Keratinocyte (primary cell): ENCODE measurements around the gene SGCE. TPM values are rescaled to one million over a fixed set of nuclear protein-coding genes. Genes with fewer than 3 reads are reported as not detected.

ENCODE experiments used
- DNase-seq: peaks from one replicate; pipeline ENCODE4 v3.0.0-alpha.2; 2011; ENCODE audit warnings: low read depth, missing footprints, low spot score
- FAIRE-seq: peaks from 2 replicates; lab custom pipeline; 2011; peaks lifted over from hg19 to GRCh38; lab: Jason Lieb, UNC
- H2AFZ ChIP-seq: 2 replicates; pipeline ENCODE4 v1.6.0; 2012; ENCODE audit warnings: low read length, control low read depth, inconsistent platforms; ENCODE audit not compliant: control insufficient read depth
- H3K27ac ChIP-seq: 2 replicates; pipeline ENCODE4 v1.5.1; 2011; ENCODE audit warnings: low read length; ENCODE audit not compliant: control insufficient read depth, insufficient read depth
- H3K27me3 ChIP-seq: 3 replicates; pipeline ENCODE4 v1.6.0; 2011; ENCODE audit warnings: low read length; ENCODE audit not compliant: control insufficient read depth, insufficient read depth; ENCODE audit errors: extremely low read depth
- H3K36me3 ChIP-seq, 2 experiments: 2 replicates in 1 of 2; 3 replicates in 1 of 2; pipeline ENCODE4 v1.5.1; 2011; ENCODE audit warnings: low read length in 2 of 2, mild to moderate bottlenecking in 1 of 2; ENCODE audit not compliant: control insufficient read depth in 2 of 2, insufficient read depth in 2 of 2; ENCODE audit errors: extremely low read depth in 1 of 2
- H3K4me1 ChIP-seq: 3 replicates; pipeline ENCODE4 v1.5.1; 2011; ENCODE audit warnings: low read length; ENCODE audit not compliant: control insufficient read depth, insufficient read depth; ENCODE audit errors: extremely low read depth
- H3K4me2 ChIP-seq: 3 replicates; pipeline ENCODE4 v1.6.0; 2011; ENCODE audit warnings: low read depth, low read length; ENCODE audit not compliant: control insufficient read depth, insufficient read depth; ENCODE audit errors: extremely low read depth
- H3K4me3 ChIP-seq, 3 experiments: fragments of 200-600 bp in 1 of 3; sonication (generic) in 1 of 3; 2 replicates in 2 of 3; 3 replicates in 1 of 3; pipeline ENCODE4 v1.5.1; 2011 to 2016; ENCODE audit warnings: low read length in 3 of 3, mild to moderate bottlenecking in 3 of 3, control low read depth in 2 of 3, inconsistent platforms in 1 of 3, low read depth in 1 of 3, mixed read lengths in 1 of 3, mixed run types in 1 of 3, moderate library complexity in 1 of 3; ENCODE audit not compliant: control insufficient read depth in 2 of 3, insufficient read depth in 2 of 3; ENCODE audit errors: extremely low read depth in 1 of 3
- H3K79me2 ChIP-seq: 2 replicates; pipeline ENCODE4 v1.6.0; 2012; ENCODE audit warnings: low read length; ENCODE audit not compliant: control insufficient read depth, insufficient read depth
- H3K9ac ChIP-seq: 3 replicates; pipeline ENCODE4 v1.6.0; 2011; ENCODE audit warnings: low read length; ENCODE audit not compliant: control insufficient read depth, insufficient read depth; ENCODE audit errors: extremely low read depth
- H3K9me1 ChIP-seq: 3 replicates; pipeline ENCODE4 v1.6.0; 2011; ENCODE audit warnings: low read length; ENCODE audit not compliant: control insufficient read depth, insufficient read depth; ENCODE audit errors: extremely low read depth
- H3K9me3 ChIP-seq: 2 replicates; pipeline ENCODE4 v1.5.1; 2012; ENCODE audit warnings: low read depth, low read length; ENCODE audit not compliant: control insufficient read depth
- H4K20me1 ChIP-seq: 3 replicates; pipeline ENCODE4 v1.6.0; 2011; ENCODE audit warnings: low read length; ENCODE audit not compliant: control insufficient read depth, insufficient read depth; ENCODE audit errors: extremely low read depth
- EZH2 ChIP-seq: IDR thresholded peaks from one replicate; pipeline ENCODE4 v1.6.1; 2012; ENCODE audit warnings: inconsistent platforms, mild to moderate bottlenecking, low read length, moderate library complexity
- dilution Hi-C: fragments of 300-500 bp; cut with MboI; formaldehyde crosslinking; loops from one replicate; pipeline ENCODE4 v1.7.0; 2020; ENCODE audit warnings: low sequenced_read_pairs; ENCODE audit not compliant: extremely low pct_ligation_motif_present
- polyA plus RNA-seq, 5 experiments: library from polyadenylated mRNA; depleted of rRNA in 3 of 5; stranded (reverse) in 3 of 5; stranded (forward) in 1 of 5; unstranded in 1 of 5; fragments of >200 nt; gene quantifications; 1 replicate in 1 of 5; 2 replicates in 3 of 5; 3 replicates in 1 of 5; pipeline versions ENCODE4 v1.2.1 to v1.2.3, GENCODE V29; 2011 to 2012; ENCODE audit warnings: missing spikeins in 2 of 5, low read depth in 1 of 5, low replicate concordance in 1 of 5
- TF ChIP-seq, protein P1 (sequence below), 3 experiments: IDR thresholded peaks in 1 of 3; conservative IDR thresholded peaks in 1 of 3; optimal IDR thresholded peaks in 1 of 3; 2 replicates in 2 of 3; 3 replicates in 1 of 3; pipeline versions ENCODE3 to v1.5.1; 2011; ENCODE audit warnings: low read length in 3 of 3, mild to moderate bottlenecking in 3 of 3, moderate library complexity in 2 of 3, control low read depth in 1 of 3, inconsistent platforms in 1 of 3; ENCODE audit not compliant: insufficient read depth in 2 of 3; ENCODE audit errors: extremely low read depth in 1 of 3

Gene SGCE
- polyA plus RNA-seq, 1 donor (not counting 4 experiments of a cell fraction or from before 2014, with no cell fraction given): 7.9 TPM

DNA sequence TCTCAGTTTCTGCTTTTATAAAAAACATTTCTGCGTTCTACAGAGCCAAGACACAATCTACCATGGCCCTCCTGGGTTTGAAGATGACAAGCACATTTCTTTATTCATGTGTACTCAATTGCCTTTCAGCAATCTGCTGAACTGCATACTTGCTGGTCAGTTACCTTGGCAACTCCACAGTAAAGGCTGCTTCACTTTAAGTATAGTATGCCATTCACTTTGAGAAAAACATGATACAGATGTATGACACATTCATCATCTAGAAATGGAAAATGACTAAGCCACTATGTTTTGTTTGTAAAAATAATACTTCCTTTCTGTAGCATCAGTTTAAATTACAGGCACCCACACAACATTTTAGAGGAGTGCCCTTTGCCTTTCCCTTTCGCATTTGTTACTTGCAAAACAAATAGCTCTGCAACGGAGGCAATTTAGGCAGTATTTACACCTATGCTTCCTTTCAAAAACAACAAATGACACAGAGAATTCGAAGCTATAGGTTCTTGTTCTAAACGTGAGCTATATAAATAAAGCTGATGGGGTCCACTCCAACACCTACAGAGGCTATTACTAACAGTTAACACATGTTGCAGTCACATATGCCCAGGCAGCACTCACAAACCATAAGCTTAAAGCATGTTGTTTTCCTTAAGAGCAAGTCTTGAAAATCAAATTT, 23.5 kb downstream of the SGCE start:
- Histone ChIP-seq H3K4me3 (no peak overlapping the region), H3K27ac (no peak overlapping the region), H3K27me3 (no peaks in the 10 kb centered on the region), H3K9ac (no peak overlapping the region), H3K4me1 (peaks cover 9% of the 10 kb centered on the region), H3K9me1 (no peaks in the 10 kb centered on the region), H3K36me3 (no peaks in the 10 kb centered on the region), H2AFZ (no peak overlapping the region), H3K4me2 (no peak overlapping the region), H3K9me3 (no peaks in the 10 kb centered on the region), H3K79me2 (no peaks in the 10 kb centered on the region), H4K20me1 (no peaks in the 10 kb centered on the region)
- FAIRE-seq (peak; percentile 95), DNase-seq (peak; percentile 41)
- TF ChIP-seq, protein P1, sequence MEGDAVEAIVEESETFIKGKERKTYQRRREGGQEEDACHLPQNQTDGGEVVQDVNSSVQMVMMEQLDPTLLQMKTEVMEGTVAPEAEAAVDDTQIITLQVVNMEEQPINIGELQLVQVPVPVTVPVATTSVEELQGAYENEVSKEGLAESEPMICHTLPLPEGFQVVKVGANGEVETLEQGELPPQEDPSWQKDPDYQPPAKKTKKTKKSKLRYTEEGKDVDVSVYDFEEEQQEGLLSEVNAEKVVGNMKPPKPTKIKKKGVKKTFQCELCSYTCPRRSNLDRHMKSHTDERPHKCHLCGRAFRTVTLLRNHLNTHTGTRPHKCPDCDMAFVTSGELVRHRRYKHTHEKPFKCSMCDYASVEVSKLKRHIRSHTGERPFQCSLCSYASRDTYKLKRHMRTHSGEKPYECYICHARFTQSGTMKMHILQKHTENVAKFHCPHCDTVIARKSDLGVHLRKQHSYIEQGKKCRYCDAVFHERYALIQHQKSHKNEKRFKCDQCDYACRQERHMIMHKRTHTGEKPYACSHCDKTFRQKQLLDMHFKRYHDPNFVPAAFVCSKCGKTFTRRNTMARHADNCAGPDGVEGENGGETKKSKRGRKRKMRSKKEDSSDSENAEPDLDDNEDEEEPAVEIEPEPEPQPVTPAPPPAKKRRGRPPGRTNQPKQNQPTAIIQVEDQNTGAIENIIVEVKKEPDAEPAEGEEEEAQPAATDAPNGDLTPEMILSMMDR (optimal IDR thresholded peaks at IDR 0.05 in 1 of 3, IDR thresholded peaks at IDR 0.05 in 1 of 3, conservative IDR thresholded peaks at IDR 0.05 in 1 of 3; ENCODE audit: extremely low read depth in 1 of 3, insufficient read depth in 2 of 3, low read length in 3 of 3): no peak
- no peak for TF ChIP-seq EZH2
- dilution Hi-C loops: no loop called here

DNA sequence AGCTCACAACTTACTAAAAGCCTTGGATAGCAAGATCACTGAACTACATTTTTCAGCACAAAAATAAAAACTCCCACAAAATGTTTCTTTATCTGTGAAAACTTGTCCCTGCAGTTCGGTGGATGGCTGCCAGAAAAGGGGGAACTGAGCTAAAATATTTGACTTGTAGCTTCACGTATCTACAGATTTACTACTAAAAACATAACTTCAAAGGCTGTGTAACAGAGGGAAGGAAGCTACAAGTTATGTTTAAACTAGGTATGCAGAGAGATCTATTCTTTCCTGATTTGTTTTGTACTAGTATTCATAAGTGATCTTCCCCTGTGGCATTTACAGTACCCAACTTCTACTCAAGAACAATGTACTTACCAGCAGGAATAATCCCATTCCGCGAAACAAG, 25.1 kb downstream of the SGCE start:
- Histone ChIP-seq H3K4me3 (no peak overlapping the region), H3K9ac (no peak overlapping the region), H3K4me1 (peaks cover 9% of the 10 kb centered on the region), H4K20me1 (no peaks in the 10 kb centered on the region), H3K36me3 (no peaks in the 10 kb centered on the region), H3K9me1 (no peaks in the 10 kb centered on the region), H3K9me3 (no peaks in the 10 kb centered on the region), H3K79me2 (no peaks in the 10 kb centered on the region), H2AFZ (peak overlapping the region; percentile 22), H3K4me2 (peak overlapping the region; percentile 16), H3K27ac (no peak overlapping the region), H3K27me3 (no peaks in the 10 kb centered on the region)
- FAIRE-seq (no peak), DNase-seq (no peak)
- TF ChIP-seq EZH2: no peak
- TF ChIP-seq, protein P1 (optimal IDR thresholded peaks at IDR 0.05 in 1 of 3, IDR thresholded peaks at IDR 0.05 in 1 of 3, conservative IDR thresholded peaks at IDR 0.05 in 1 of 3; ENCODE audit: extremely low read depth in 1 of 3, insufficient read depth in 2 of 3, low read length in 3 of 3): no peak
- dilution Hi-C loops: no loop called here
